Measurements from ENCODE around the gene LIMK2. TPM values are rescaled to one million over a fixed set of nuclear protein-coding genes. Genes with fewer than 3 reads are reported as not detected.
A peak's percentile ranks its signal among the peaks of the same experiment; 100 is the strongest.
"Not testable (repeated sequence)": the region's sequence is repeated elsewhere in the genome, so short reads cannot be mapped to it uniquely, and the experiment has no call there.

LIMK2 gene
- total RNA-seq, 2 experiments from 2014 or later: 38.9 to 39.9 TPM

DNA sequence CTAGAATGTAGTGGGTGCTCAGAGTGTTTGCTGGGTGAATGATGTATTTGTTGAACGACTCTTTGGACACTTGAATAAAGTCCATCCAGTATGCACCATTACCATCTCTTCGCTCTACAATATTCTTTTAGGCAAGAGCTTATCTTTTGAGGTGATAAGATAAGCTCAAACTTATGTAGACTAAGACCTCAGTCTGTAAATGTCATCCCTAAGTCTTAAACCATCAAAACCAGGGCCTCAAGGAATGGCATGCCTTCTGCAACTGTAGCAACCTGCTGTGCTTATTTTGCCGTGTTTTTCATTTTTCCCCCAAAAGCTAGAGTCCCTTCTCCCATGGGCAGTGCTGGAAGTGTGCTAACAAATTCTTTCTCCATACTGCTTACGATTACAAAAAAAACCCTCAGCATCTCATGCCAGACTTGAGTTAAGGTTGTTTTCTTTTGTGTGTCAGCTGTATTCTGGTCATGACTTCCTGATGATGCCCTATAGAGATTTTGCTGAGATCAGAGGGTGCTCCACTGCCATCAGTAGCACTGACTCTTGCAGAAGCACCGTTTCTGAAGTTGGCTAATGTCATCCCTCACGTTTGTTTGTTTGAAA is 27.8 kb downstream of the LIMK2 start:
- no peak for DNase-seq
- Mint-ChIP-seq H3K27me3 (no peaks in the 10 kb centered on the region), H3K4me1 (peaks cover 14% of the 10 kb centered on the region), H3K36me3 (peaks cover 5% of the 10 kb centered on the region), H3K4me3 (no peak overlapping the region), H3K9me3 (no peaks in the 10 kb centered on the region), H3K27ac (no peak overlapping the region)
- POLR2A ChIA-PET: no interaction called here
- no peak for ATAC-seq (ENCODE audit: low read depth)

DNA sequence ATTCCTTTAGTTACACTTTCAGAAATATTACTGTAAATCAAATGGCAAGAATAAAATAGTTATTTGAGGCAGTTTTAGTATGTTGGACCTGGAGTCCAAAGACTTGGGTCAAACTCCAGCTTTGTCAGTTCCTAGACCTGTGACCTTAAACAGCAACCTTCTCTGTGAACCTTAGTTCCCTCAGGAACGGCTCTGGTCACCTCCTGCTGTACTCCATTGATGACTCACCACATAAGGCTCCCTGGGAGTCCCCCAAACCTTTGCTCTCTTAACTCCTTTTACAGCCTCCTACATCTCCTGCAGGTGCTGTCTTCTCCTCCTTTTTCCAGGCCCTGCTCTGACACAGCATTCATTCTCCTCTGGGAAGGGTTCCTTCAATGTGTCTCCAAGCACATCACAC is 29.1 kb downstream of the LIMK2 start:
- no peak for ATAC-seq (ENCODE audit: low read depth)
- H3K27me3 Mint-ChIP-seq: no peaks in the 10 kb centered on the region
- peaks cover 5% of the 10 kb centered on the region for H3K36me3 Mint-ChIP-seq
- POLR2A ChIA-PET: no interaction called here
- H3K27ac Mint-ChIP-seq: no peak overlapping the region
- no peak for DNase-seq
- H3K4me3 Mint-ChIP-seq: no peak overlapping the region
- peaks cover 15% of the 10 kb centered on the region for H3K4me1 Mint-ChIP-seq
- H3K9me3 Mint-ChIP-seq: no peaks in the 10 kb centered on the region

DNA sequence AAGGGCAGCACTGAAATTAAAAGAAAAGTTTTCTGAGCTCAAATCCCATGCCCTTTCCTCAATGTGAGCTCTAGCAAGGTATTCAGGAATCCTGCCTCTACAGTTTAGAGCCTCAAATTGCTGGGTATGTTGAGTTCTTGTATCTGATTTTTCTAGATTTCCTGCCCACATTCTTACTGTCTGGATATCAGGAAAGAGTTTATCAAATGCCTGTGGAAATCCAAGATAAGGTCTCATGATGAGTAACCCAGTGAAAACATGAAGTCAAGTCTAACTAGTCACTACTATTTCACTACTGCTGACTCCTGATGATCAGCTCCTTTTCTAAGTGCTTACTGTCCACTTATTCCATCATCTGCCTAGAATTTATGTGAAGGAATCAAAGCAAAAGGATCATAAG is 29.8 kb downstream of the LIMK2 start:
- POLR2A ChIA-PET: interaction anchor here (0.6 kb wide), 1 partner anchor 295 kb away, joined by 3 read pairs; no protein-coding TSS in a partner anchor
- ATAC-seq (ENCODE audit: low read depth): no peak
- H3K36me3 Mint-ChIP-seq: peaks cover 5% of the 10 kb centered on the region
- no peak overlapping the region for H3K4me3 Mint-ChIP-seq
- DNase-seq: no peak
- H3K9me3 Mint-ChIP-seq: no peaks in the 10 kb centered on the region
- no peaks in the 10 kb centered on the region for H3K27me3 Mint-ChIP-seq
- H3K27ac Mint-ChIP-seq: no peak overlapping the region
- H3K4me1 Mint-ChIP-seq: peaks cover 18% of the 10 kb centered on the region

DNA sequence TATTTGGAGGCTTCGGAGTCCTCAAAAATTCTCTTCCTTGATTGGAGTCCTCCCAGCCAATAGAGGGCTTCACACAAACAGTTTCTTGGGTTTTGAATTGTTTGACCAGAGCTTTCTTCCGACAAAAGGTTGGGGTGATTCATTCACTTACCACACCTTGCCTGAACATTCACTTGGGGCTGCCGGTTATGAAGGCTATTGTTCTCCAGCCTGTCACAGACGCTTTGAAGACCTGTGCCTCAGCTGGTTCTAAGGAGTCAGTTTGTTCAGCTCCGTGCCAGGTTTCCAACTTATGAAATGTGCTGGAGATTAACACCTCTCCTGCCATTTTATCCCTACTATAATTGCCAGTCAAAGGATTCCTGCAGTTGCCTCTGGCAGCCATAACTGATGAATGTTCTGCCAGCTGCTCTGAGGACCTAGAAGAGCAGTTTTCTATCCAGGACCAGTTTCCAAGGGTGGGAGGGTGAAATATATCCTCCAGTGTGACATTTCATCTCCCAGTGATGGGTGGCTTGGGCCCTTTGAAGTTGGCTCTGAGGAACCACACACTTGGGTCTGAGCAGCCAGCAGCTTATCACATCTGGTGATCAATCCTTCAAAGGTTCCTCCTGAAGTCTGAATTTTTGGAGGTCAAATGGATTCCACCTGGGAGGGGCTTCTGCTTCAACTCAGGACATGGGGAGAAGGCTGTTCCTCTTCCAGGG is 31.4 kb downstream of the LIMK2 start:
- POLR2A ChIA-PET: interaction anchor here (0.6 kb wide), 1 partner anchor 498 kb away, joined by 5 read pairs; no protein-coding TSS in a partner anchor
- Mint-ChIP-seq H3K27ac (no peak overlapping the region), H3K4me3 (no peak overlapping the region), H3K9me3 (no peaks in the 10 kb centered on the region), H3K4me1 (peaks cover 23% of the 10 kb centered on the region), H3K36me3 (peaks cover 3% of the 10 kb centered on the region), H3K27me3 (no peaks in the 10 kb centered on the region)
- DNase-seq (no peak), ATAC-seq (ENCODE audit: low read depth) (no peak)

DNA sequence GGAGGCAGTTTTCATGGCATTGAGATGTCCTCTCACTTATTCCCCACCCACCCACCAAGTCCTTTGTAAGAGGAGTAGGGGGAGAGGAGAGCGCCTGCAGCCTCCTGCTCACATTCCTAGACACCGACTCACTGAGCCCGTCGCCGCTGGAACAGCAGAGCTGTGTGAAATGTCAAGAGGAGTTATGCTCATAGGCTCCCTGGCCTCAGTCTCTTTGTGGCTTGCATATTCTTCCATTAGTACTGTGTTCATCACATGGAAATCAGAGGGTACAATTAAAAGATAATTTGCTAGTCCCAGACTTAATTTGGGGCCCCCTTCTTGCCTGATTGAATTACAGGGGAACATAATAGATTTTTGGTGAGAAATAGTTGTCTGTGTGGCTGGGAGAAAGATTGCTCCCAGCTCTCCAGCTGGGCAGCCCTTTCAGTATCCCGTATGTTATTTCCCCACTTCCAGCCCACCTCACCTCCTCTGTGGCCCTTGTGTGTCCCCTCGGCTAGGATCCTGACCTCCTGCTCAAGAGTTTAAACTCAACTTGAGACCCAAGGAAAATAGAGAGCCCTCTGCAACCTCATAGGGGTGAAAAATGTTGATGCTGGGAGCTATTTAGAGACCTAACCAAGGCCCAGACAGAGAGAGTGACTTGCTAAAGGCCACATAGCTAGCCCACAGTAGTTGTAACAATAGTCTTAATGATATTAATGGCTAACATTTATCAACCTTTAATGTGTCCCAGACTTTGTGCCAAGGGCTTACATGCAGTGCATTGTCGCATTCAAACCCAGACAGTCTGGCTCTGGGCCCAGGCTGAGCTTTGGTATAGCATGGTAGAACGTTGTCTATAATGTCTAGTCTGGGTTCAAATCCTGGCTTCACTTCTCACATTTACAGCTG is 32.2 kb downstream of the LIMK2 start:
- H3K36me3 Mint-ChIP-seq: peaks cover 3% of the 10 kb centered on the region
- no peak overlapping the region for H3K4me3 Mint-ChIP-seq
- H3K27ac Mint-ChIP-seq: no peak overlapping the region
- DNase-seq (no peak), ATAC-seq (ENCODE audit: low read depth) (no peak)
- H3K27me3 Mint-ChIP-seq: no peaks in the 10 kb centered on the region
- no peaks in the 10 kb centered on the region for H3K9me3 Mint-ChIP-seq
- POLR2A ChIA-PET: interaction anchor here (0.6 to 1.3 kb wide), 2 partner anchors 9 to 499 kb away, joined by 5 read pairs; no protein-coding TSS in a partner anchor
- peaks cover 23% of the 10 kb centered on the region for H3K4me1 Mint-ChIP-seq

DNA sequence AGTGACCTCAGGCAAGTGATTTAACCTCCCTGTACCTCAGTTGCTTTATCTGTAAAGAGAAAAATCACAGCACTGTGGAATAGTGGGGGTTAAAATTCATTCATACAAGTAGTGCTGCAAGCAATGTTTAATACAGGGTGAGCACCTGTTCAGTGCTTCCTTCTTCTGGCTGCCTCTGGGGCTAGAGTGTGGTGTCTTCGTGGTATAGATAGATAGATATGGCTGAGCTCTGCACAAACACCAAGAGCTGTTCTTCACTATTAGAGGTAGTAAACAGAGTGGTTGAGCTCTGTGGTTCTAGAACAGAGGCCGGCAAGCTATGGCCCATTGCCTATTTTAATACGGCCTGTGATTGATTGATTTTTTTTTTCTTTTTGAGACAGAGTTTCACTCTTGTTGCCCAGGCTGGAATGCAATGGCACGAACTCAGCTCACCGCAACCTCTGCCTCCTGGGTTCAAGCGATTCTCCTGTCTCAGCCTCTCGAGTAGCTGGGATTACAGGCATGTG is 32.9 kb downstream of the LIMK2 start:
- DNase-seq: no peak
- POLR2A ChIA-PET: interaction anchor here (1.3 kb wide), 1 partner anchor 8 kb away, joined by 5 read pairs; no protein-coding TSS in a partner anchor

DNA sequence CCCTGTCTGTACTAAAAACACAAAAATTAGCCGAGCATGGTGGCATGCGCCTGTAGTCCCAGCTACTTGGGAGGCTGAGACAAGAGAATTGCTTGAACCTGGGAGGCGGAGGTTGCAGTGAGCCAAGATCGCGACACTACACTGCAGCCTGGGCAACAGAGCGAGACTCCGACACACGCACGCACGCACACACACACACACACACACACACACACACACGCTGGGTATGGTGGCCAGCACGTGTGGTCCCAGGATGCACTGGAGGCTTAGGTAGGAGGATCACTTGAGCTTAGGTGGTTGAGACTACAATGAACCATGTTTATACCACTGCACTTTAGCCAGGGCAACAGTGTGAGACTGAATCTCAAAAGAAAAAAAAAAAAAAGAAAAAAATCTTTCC is 33.9 kb downstream of the LIMK2 start:
- H3K9me3 Mint-ChIP-seq; H3K36me3 Mint-ChIP-seq; POLR2A ChIA-PET; DNase-seq; ATAC-seq (ENCODE audit: low read depth); H3K4me3 Mint-ChIP-seq; H3K27ac Mint-ChIP-seq; H3K27me3 Mint-ChIP-seq: not testable (repeated sequence)
- H3K4me1 Mint-ChIP-seq: peaks cover 20% of the 10 kb centered on the region

More for the DNA sequence above, 32.9 kb downstream of the LIMK2 start:
- H3K36me3 Mint-ChIP-seq: peaks cover 3% of the 10 kb centered on the region
- no peaks in the 10 kb centered on the region for H3K27me3 Mint-ChIP-seq
- no peak overlapping the region for H3K27ac Mint-ChIP-seq
- peaks cover 20% of the 10 kb centered on the region for H3K4me1 Mint-ChIP-seq
- H3K4me3 Mint-ChIP-seq: no peak overlapping the region
- H3K9me3 Mint-ChIP-seq: no peaks in the 10 kb centered on the region
- ATAC-seq (ENCODE audit: low read depth): no peak

DNA sequence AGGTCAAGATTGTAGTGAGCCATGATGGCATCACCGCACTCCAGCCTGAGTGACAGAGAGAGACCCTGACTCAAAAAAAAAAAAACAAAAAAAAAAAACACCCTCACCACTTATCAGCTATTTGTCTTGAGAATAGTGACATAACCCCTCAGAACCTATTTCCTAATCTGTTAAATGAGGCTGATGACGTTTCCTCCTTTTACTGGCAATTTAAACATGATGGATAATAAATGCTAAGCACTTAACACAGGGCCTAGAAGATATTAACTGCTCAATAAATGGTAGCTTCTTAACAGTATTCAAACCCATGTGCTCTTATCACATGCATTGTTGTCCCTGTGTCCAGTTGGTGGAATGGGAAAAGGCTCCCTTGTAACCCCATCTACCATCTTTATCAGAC is 34.6 kb downstream of the LIMK2 start:
- H3K9me3 Mint-ChIP-seq: no peaks in the 10 kb centered on the region
- peaks cover 20% of the 10 kb centered on the region for H3K4me1 Mint-ChIP-seq
- no peak overlapping the region for H3K4me3 Mint-ChIP-seq
- DNase-seq (no peak), ATAC-seq (ENCODE audit: low read depth) (no peak)
- POLR2A ChIA-PET: interaction anchor here (0.6 kb wide), 1 partner anchor 33 kb away, joined by 3 read pairs; no protein-coding TSS in a partner anchor
- H3K27me3 Mint-ChIP-seq: no peaks in the 10 kb centered on the region
- H3K36me3 Mint-ChIP-seq: no peaks in the 10 kb centered on the region
- no peak overlapping the region for H3K27ac Mint-ChIP-seq

DNA sequence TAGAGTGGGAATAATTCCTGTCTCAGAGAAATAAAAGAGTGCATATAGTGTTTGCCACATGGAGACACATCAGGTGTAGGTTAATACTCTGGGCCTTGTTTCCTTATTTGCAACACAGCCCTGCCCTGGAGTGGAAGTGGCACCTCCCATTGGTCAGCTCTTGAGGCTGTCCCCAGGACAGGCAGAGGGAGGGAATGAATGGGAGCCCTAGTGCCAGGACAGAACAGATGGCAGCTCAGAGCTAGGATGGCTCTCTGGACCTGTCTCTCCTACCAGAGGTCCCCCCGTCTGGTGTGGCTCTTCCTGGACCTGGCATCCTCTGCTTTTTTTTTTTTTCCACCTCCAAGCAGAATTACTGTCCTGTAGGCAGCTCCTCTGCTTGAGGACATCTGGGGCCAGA is 35.6 kb downstream of the LIMK2 start:
- peak overlapping the region; percentile 73 for H3K4me3 Mint-ChIP-seq
- no peak for DNase-seq
- peak; percentile 8 for ATAC-seq (ENCODE audit: low read depth)
- no peaks in the 10 kb centered on the region for H3K9me3 Mint-ChIP-seq
- H3K27ac Mint-ChIP-seq: peak overlapping the region; percentile 79
- no peaks in the 10 kb centered on the region for H3K36me3 Mint-ChIP-seq
- no peaks in the 10 kb centered on the region for H3K27me3 Mint-ChIP-seq
- peaks cover 20% of the 10 kb centered on the region for H3K4me1 Mint-ChIP-seq
- POLR2A ChIA-PET: interaction anchor here (0.7 to 1.3 kb wide), 2 partner anchors 37 to 42 kb away, joined by 3 read pairs; no protein-coding TSS in a partner anchor

DNA sequence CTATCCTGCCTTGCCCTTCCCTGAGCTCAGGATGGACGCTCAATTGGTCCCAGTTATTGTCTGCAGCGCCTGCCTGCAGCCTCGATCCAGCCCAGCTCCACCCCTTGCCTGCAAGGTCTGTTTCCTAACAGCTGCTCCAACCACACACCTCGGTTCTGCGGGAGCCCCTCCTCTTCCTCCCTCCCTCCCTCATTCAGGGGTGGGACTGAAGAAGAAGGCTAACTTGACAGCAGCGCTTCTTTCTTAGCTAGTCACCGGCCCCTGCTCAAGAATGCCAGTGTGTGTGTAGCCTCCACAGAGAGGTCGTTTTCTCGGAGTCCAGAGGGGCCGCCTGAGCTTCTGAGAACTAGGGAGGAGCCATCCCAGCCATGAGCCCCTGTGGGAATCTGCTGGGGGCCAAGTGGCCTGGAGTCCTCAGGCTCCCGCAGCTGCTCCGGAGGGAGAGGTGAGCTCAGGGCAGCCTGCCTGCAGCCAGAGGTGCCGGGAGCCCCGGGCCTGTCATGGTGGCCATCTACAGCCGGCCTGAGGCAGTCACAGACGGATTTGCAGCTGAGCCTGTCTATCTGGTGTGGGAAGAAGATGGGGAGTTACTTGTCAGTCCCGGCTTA is 36.1 kb downstream of the LIMK2 start:
- peak; percentile 98 for ATAC-seq (ENCODE audit: low read depth)
- peak overlapping the region; percentile 79 for H3K27ac Mint-ChIP-seq

DNA sequence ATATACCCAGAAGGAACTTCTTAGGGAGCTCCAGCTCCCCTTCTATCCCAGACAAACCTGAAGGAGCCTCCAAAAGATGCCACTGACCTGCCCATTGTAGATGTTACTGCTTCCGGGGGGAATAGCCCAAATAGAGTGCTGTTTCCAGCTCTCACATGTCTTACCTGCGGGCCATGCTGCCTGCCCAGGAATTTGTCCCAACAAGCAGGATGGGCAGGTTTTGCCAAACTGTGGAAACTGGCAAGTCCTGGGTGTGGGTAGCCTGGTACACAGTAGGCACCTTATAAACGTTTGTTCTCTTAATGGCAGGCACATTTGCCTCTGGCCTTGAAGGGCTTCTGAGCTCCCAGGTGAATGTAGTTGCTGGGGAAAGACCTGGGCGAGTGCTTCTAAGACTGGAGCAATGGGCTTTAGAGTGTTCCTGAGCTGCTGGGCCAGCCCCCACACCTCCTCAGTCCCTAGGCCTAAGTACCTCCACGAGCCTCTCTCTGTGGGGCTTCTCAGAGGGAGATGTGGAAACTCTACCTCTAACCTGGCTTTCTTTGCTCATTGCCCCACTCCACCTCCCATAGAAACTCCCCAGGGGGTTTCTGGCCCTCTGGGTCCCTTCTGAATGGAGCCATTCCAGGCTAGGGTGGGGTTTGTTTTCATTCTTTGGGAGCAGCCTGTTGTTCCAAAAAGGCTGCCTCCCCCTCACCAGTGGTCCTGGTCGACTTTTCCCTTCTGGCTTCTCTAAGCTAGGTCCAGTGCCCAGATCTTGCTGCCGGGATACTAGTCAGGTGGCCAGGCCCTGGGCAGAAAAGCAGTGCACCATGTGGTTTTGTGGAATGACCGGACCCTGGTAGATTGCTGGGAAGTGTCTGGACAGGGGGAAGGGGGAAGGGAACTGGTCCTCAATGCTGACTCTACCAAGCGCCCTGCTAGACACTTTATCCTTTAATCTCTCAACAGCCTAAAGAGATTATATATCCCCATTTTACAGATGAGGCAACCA is 37.2 kb downstream of the LIMK2 start:
- DNase-seq (no peak), ATAC-seq (ENCODE audit: low read depth) (no peak)
- H3K27me3 Mint-ChIP-seq: no peaks in the 10 kb centered on the region
- H3K4me1 Mint-ChIP-seq: peaks cover 23% of the 10 kb centered on the region
- H3K27ac Mint-ChIP-seq: no peak overlapping the region
- no peak overlapping the region for H3K4me3 Mint-ChIP-seq
- H3K9me3 Mint-ChIP-seq: no peaks in the 10 kb centered on the region
- POLR2A ChIA-PET: interaction anchor here (1.3 kb wide), 1 partner anchor 41 kb away, joined by 3 read pairs; no protein-coding TSS in a partner anchor
- no peaks in the 10 kb centered on the region for H3K36me3 Mint-ChIP-seq

More for the DNA sequence above, 36.1 kb downstream of the LIMK2 start:
- peaks cover 21% of the 10 kb centered on the region for H3K4me1 Mint-ChIP-seq
- H3K4me3 Mint-ChIP-seq: peak overlapping the region; percentile 73
- H3K27me3 Mint-ChIP-seq: no peaks in the 10 kb centered on the region
- peak; percentile 73 for DNase-seq
- POLR2A ChIA-PET: interaction anchor here (0.7 to 1.3 kb wide), 2 partner anchors 37 to 42 kb away, joined by 3 read pairs; no protein-coding TSS in a partner anchor
- no peaks in the 10 kb centered on the region for H3K36me3 Mint-ChIP-seq
- no peaks in the 10 kb centered on the region for H3K9me3 Mint-ChIP-seq

Measured in activated naive CD8-positive, alpha-beta T cell treated with anti-CD3 and anti-CD28 coated beads, Interleukin-2, amount 10 ng/mL, durations not matched to agents 7 days and 5 days (primary cell).